PC-9 (cell line): ENCODE results near the gene CD276. TPM values are rescaled to one million over a fixed set of nuclear protein-coding genes. Genes with fewer than 3 reads are reported as not detected.

ENCODE experiments used
- BruUV-seq: library from RNA; stranded (reverse); fragments of 400-500 nt; replicated peaks from 2 replicates; lab custom pipeline; 2021; lab: Mats Ljungman, UMichigan
- CTCF ChIA-PET: fragments of 300-600 bp; sonication (Branson Sonifier 250); formaldehyde crosslinking; loops from one replicate; lab custom pipeline; 2022; ENCODE audit warnings: antibody characterized with exemption; lab: Charles Lee
- POLR2A ChIA-PET: fragments of 300-600 bp; sonication (Branson Sonifier 250); formaldehyde crosslinking; loops from one replicate; lab custom pipeline; 2022; ENCODE audit warnings: antibody characterized with exemption; ENCODE audit not compliant: unreplicated experiment; lab: Charles Lee
- DNase-seq, 2 experiments: peaks; one replicate each; pipeline versions ENCODE4 v3.0.0 to v3.0.0-alpha.2; 2015 to 2022; ENCODE audit warnings: mixed read lengths in 1 of 2
- H2AFZ ChIP-seq: fragments of 200-600 bp; sonication (generic); 2 replicates; pipeline ENCODE4 v1.8.1; 2017; ENCODE audit warnings: antibody characterized with exemption
- H3F3A ChIP-seq: fragments of 200-600 bp; sonication (generic); 2 replicates; pipeline ENCODE4 v1.8.1; 2017; ENCODE audit warnings: antibody characterized with exemption, mild to moderate bottlenecking, low read depth; ENCODE audit not compliant: insufficient read depth
- H3K27ac ChIP-seq: fragments of 200-600 bp; sonication (generic); 2 replicates; pipeline ENCODE4 v1.6.1; 2016; ENCODE audit warnings: mixed run types
- H3K27me3 ChIP-seq: fragments of 200-600 bp; sonication (generic); 2 replicates; pipeline ENCODE4 v1.6.1; 2016; ENCODE audit warnings: low read depth, mixed run types; ENCODE audit not compliant: insufficient read depth
- H3K36me3 ChIP-seq: fragments of 200-600 bp; sonication (generic); 2 replicates; pipeline ENCODE4 v1.6.1; 2016; ENCODE audit warnings: low read depth, mixed run types
- H3K4me1 ChIP-seq: fragments of 200-600 bp; sonication (generic); replicated peaks from 2 replicates; pipeline ENCODE4 v1.6.1; 2016; ENCODE audit warnings: mixed run types; ENCODE audit not compliant: insufficient read depth
- H3K4me2 ChIP-seq: fragments of 200-600 bp; sonication (generic); 2 replicates; pipeline ENCODE4 v1.6.1; 2017; ENCODE audit warnings: mixed run types
- H3K4me3 ChIP-seq: fragments of 200-600 bp; sonication (generic); 2 replicates; pipeline ENCODE4 v1.6.1; 2016; ENCODE audit warnings: mixed run types
- H3K79me2 ChIP-seq: fragments of 200-600 bp; sonication (generic); 2 replicates; pipeline ENCODE4 v1.6.1; 2017; ENCODE audit warnings: low read depth, mixed run types
- H3K9me2 ChIP-seq: fragments of 200-600 bp; sonication (generic); 2 replicates; pipeline ENCODE4 v1.8.1; 2017; ENCODE audit warnings: mild to moderate bottlenecking; ENCODE audit not compliant: insufficient read depth
- H3K9me3 ChIP-seq: fragments of 200-600 bp; sonication (generic); 2 replicates; pipeline ENCODE4 v1.8.1; 2016; ENCODE audit warnings: low read depth; ENCODE audit not compliant: insufficient read depth
- H4K20me1 ChIP-seq: fragments of 200-600 bp; sonication (generic); 2 replicates; pipeline ENCODE4 v1.8.1; 2017; ENCODE audit not compliant: insufficient read depth
- CTCF ChIP-seq: fragments of 200-600 bp; sonication (generic); conservative IDR thresholded peaks from 2 replicates; pipeline ENCODE4 v1.6.1; 2017; ENCODE audit warnings: mixed run types, antibody characterized with exemption, mild to moderate bottlenecking, moderate library complexity
- EZH2 ChIP-seq: fragments of 200-600 bp; sonication (generic); IDR thresholded peaks from 2 replicates; pipeline ENCODE4 v1.8.0; 2017; ENCODE audit warnings: antibody characterized with exemption, low read depth
- intact Hi-C: fragments of 100-400 bp; cut with micrococcal nuclease; formaldehyde crosslinking; loops from one replicate; pipeline ENCODE4 v1.10.0; 2022; ENCODE audit not compliant: unreplicated experiment
- total RNA-seq: library from RNA; stranded (reverse); gene quantifications from 2 replicates; pipeline ENCODE4 v1.2.3, GENCODE V29; 2021

The CD276 gene
- total RNA-seq, 1 experiment from 2014 or later = 82.6 TPM

DNA sequence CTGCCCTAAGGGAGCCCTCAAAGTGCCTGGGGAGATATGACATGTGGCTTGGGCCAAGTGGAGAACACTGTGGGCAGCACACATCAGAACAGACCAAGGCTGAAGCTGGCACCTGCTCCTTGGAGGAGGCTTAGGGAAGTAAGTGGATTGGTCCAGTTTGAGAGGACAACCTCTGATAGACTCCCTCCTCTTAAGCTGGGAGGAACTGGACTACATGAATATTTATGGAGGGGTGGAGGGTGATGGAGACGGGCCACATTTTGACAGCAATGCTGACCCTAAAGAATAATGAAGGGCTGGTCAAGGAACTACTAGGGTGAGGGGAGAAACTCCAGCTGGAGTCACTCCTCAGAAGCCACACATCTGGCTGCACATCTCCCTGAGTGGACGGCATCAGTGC is 6.5 kb upstream of the CD276 start:
- no peaks in the 10 kb centered on the region for H3K27me3 ChIP-seq
- H3K79me2 ChIP-seq = no peaks in the 10 kb centered on the region
- POLR2A ChIA-PET = interaction anchor here (0.5 kb wide), 1 partner anchor 34 kb away, joined by 3 read pairs; no protein-coding TSS in a partner anchor
- H3K4me2 ChIP-seq = no peak overlapping the region
- H3K27ac ChIP-seq = no peak overlapping the region
- intact Hi-C loops = loop anchor here (1.0 kb wide), 1 partner anchor 23 kb away; no protein-coding TSS in a partner anchor
- H2AFZ ChIP-seq = no peak overlapping the region
- TF ChIP-seq EZH2 (no peak), CTCF (no peak)
- H3K4me3 ChIP-seq = no peak overlapping the region
- no peaks in the 10 kb centered on the region for H4K20me1 ChIP-seq
- H3K9me2 ChIP-seq = no peaks in the 10 kb centered on the region; the same call in 1 of the 2 replicates
- H3K4me1 ChIP-seq = no peaks in the 10 kb centered on the region
- no peaks in the 10 kb centered on the region for H3K9me3 ChIP-seq
- no TSS peak for BruUV-seq
- no peaks in the 10 kb centered on the region for H3K36me3 ChIP-seq
- H3F3A ChIP-seq = peaks cover 4% of the 10 kb centered on the region; the same call in 1 of the 2 replicates
- no peak for DNase-seq
- CTCF ChIA-PET = interaction anchor here (1.1 kb wide), 1 partner anchor 41 kb away, joined by 7 read pairs; no protein-coding TSS in a partner anchor

DNA sequence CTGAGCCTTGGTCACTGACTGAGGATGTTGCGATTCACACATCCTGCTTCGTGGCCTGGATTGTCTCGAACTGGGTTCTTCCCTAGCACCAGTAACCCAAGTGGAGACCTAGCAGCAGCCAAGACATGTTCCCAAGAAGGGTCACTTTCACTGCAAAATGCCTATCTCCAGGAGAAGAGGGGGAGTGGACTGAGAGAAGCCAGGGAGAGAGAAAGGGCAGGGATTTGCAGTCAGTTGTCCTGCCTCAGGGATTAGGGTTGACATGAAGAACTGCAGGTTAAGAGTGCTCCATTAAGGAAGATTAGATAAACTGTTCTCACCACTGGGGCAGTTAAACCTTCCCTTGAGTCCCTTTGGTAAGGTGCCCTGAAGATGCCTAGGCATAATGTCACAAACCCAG is 5.7 kb upstream of the CD276 start:
- H3K79me2 ChIP-seq = no peaks in the 10 kb centered on the region
- ChIA-PET CTCF (no interaction called here), POLR2A (no interaction called here)
- no peak overlapping the region for H3K27ac ChIP-seq
- H4K20me1 ChIP-seq = no peaks in the 10 kb centered on the region
- no peaks in the 10 kb centered on the region for H3K27me3 ChIP-seq
- intact Hi-C loops = no loop called here
- H3K9me3 ChIP-seq = no peaks in the 10 kb centered on the region
- no peak for DNase-seq
- no peaks in the 10 kb centered on the region; the same call in 1 of the 2 replicates for H3K9me2 ChIP-seq
- peaks cover 12% of the 10 kb centered on the region; the same call in 1 of the 2 replicates for H3F3A ChIP-seq
- H3K4me2 ChIP-seq = no peak overlapping the region
- TF ChIP-seq CTCF (no peak), EZH2 (no peak)
- H3K4me1 ChIP-seq = 0 out of 2 replicates have a peak, but pooled peaks cover 4% of the 10 kb centered on the region
- no TSS peak for BruUV-seq
- no peak overlapping the region for H3K4me3 ChIP-seq
- H3K36me3 ChIP-seq = no peaks in the 10 kb centered on the region
- no peak overlapping the region for H2AFZ ChIP-seq

GRCh38 chr15:73679180-73679579 is 5.0 kb upstream of the CD276 start:
- Histone ChIP-seq H3K79me2 (no peaks in the 10 kb centered on the region), H3K4me2 (no peak overlapping the region), H3K9me2 (no peaks in the 10 kb centered on the region; the same call in 1 of the 2 replicates), H3F3A (peaks cover 16% of the 10 kb centered on the region; the same call in 1 of the 2 replicates), H3K4me1 (0 out of 2 replicates have a peak, but pooled peaks cover 8% of the 10 kb centered on the region), H3K4me3 (no peak overlapping the region), H3K36me3 (no peaks in the 10 kb centered on the region), H3K9me3 (no peaks in the 10 kb centered on the region), H3K27me3 (no peaks in the 10 kb centered on the region), H4K20me1 (no peaks in the 10 kb centered on the region), H3K27ac (no peak overlapping the region), H2AFZ (no peak overlapping the region)
- TF ChIP-seq EZH2 = no peak
- no peak for TF ChIP-seq CTCF
- POLR2A ChIA-PET = no interaction called here
- CTCF ChIA-PET = no interaction called here
- intact Hi-C loops = no loop called here
- DNase-seq = no peak
- no TSS peak for BruUV-seq
